ENCODE results near the gene NBEA.
"Not testable (repeated sequence)": the region's sequence is repeated elsewhere in the genome, so short reads cannot be mapped to it uniquely, and the experiment has no call there.

NBEA gene

DNA sequence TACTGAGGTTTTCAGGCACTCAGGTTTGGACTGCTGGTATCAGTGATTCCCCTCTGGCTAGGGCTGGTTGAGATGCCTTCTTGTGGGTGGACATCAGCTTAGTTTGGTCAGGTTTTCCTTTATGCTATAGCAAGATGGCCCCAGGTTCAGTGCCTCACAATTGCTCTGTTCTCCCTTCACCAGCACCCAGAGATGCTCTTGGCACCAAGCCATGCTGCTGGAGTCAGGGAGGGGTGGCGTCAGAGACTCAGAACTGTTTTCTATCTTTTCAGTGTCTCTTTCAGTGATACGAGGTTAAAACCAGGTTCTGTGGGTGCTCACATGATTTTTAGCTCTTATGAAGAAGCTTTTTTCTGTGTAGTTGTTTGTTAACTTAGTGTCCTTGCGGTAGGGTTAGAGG lies 96.9 kb downstream of the NBEA start:
- H3K4me3 ChIP-seq: no peak overlapping the region
- no peaks in the 10 kb centered on the region for H3K4me1 ChIP-seq
- peaks cover 0 to 7% (median 0%) of the 10 kb centered on the region in 11 experiments; a peak in 5 of 22 replicates for H3K9me3 ChIP-seq (replicated peaks in 1 of 11)
- TF ChIP-seq Cebpa-rat (IDR thresholded peaks at IDR 0.05): no peak
- H3K27ac ChIP-seq: no peak overlapping the region
- H3K4me2 ChIP-seq: no peak overlapping the region
- H3K9ac ChIP-seq: no peak overlapping the region
- no peaks in the 10 kb centered on the region for H3K36me3 ChIP-seq
- H3K27me3 ChIP-seq: no peaks in the 10 kb centered on the region
- no peaks in the 10 kb centered on the region; a peak in 1 of 22 replicates for H4K20me1 ChIP-seq

DNA sequence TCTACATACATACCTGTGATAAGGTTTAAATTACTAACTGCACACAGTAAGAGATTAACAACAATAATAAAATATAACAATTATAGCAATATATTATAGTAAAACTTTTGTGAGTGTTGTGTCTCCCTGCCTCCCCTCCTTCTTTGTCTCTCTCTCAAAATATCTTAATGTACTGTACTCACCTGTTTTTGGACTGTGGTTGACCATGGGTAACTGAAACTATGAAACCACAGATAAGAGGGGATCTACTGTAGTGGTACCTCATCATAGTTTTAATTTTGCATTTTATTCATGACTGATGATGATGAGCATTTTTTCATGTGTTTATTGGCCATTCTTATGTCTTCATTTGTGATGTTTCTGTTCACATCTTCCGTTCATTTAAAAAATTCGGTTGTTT lies 104.5 kb downstream of the NBEA start:
- H3K36me3 ChIP-seq: peaks cover 0 to 12% (median 0%) of the 10 kb centered on the region in 11 experiments; a peak in 2 of 22 replicates
- no peaks in the 10 kb centered on the region for H3K9me3 ChIP-seq (replicated peaks in 1 of 11)
- no peak overlapping the region for H3K4me2 ChIP-seq
- no peak for TF ChIP-seq Cebpa-rat (IDR thresholded peaks at IDR 0.05)
- H3K27ac ChIP-seq: no peak overlapping the region
- no peaks in the 10 kb centered on the region for H4K20me1 ChIP-seq
- H3K4me3 ChIP-seq: no peak overlapping the region
- no peaks in the 10 kb centered on the region for H3K4me1 ChIP-seq
- H3K9ac ChIP-seq: no peak overlapping the region
- no peaks in the 10 kb centered on the region for H3K27me3 ChIP-seq

DNA sequence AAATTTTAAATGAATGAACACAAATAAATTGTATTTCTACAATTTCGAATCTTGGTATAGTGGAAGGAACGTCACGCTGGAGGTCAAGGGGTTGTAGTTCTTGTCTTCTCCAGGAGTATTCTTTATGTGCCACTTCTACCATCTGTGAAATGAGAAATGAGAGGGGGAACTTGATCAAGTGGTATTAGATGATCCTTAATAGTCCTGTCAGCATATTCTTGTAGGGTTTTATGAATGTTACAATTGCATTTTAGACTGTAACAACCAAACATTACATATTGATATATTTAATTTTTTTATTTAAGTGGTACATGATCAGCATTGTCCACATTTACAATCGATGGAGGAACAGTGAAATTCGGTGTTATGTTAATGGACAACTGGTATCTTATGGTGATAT lies 113.6 kb downstream of the NBEA start:
- Histone ChIP-seq H3K9ac (no peak overlapping the region), H3K4me2 (no peak overlapping the region), H3K9me3 (replicated peaks in 1 of 11) (no peaks in the 10 kb centered on the region), H3K36me3 (no peaks in the 10 kb centered on the region), H4K20me1 (no peaks in the 10 kb centered on the region), H3K4me1 (no peaks in the 10 kb centered on the region), H3K27ac (no peak overlapping the region), H3K4me3 (no peak overlapping the region), H3K27me3 (no peaks in the 10 kb centered on the region)
- TF ChIP-seq Cebpa-rat (IDR thresholded peaks at IDR 0.05): no peak

GRCh38 chr13:35057858-35058257 lies 115.8 kb downstream of the NBEA start:
- no peak for TF ChIP-seq Cebpa-rat (IDR thresholded peaks at IDR 0.05)
- Histone ChIP-seq H3K27ac (no peak overlapping the region), H3K36me3 (no peaks in the 10 kb centered on the region), H3K27me3 (no peaks in the 10 kb centered on the region), H3K4me1 (no peaks in the 10 kb centered on the region), H3K4me2 (no peak overlapping the region), H3K4me3 (no peak overlapping the region), H3K9me3 (replicated peaks in 1 of 11) (no peaks in the 10 kb centered on the region), H4K20me1 (no peaks in the 10 kb centered on the region), H3K9ac (no peak overlapping the region)

DNA sequence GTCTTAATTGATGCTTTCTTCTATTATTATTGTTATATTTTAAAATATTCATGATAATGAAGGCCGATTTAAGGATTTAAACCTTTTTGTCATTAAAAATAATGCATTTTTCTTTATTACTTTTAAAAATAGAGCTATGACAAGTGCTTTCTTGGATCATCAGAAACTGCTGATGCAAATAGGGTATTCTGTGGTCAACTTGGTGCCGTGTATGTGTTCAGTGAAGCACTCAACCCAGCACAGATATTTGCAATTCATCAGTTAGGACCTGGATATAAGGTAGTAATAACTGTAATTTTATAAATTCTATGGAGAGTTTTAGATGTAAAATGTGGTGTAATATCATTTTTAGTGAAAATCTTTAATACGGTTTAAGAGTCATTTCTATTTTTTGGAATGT lies 116.5 kb downstream of the NBEA start:
- H3K9ac ChIP-seq, H4K20me1 ChIP-seq: not testable (repeated sequence)

DNA sequence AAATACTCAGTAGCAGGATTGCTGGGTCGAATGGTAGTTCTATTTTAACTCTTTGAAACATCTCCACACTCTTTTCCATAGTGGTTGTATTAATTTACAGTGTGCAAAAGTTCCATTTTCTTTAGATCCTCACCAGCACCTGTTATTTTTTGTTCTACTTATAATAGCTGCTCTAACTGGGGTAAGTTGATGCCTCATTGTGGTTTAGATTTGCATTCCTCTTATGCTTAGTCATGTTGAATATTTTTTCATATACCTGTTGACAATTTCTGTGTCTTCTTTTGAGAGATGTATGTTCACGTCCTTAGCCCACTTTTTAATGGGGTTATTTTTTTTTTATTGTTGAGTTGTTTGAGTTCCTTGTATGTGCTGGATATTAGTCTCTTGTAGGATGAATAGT lies 144.6 kb downstream of the NBEA start:
- TF ChIP-seq Cebpa-rat (IDR thresholded peaks at IDR 0.05): no peak
- no peak overlapping the region for H3K9ac ChIP-seq
- H4K20me1 ChIP-seq: no peaks in the 10 kb centered on the region
- no peak overlapping the region for H3K4me2 ChIP-seq
- H3K27me3 ChIP-seq: no peaks in the 10 kb centered on the region
- no peaks in the 10 kb centered on the region for H3K36me3 ChIP-seq
- no peaks in the 10 kb centered on the region for H3K4me1 ChIP-seq
- no peaks in the 10 kb centered on the region; a peak in 1 of 22 replicates for H3K9me3 ChIP-seq (replicated peaks in 1 of 11)
- no peak overlapping the region for H3K27ac ChIP-seq
- no peak overlapping the region for H3K4me3 ChIP-seq

More for the DNA sequence above, 116.5 kb downstream of the NBEA start:
- H3K4me3 ChIP-seq; H3K27me3 ChIP-seq; H3K9me3 ChIP-seq (replicated peaks in 1 of 11); H3K36me3 ChIP-seq; H3K27ac ChIP-seq; H3K4me1 ChIP-seq; H3K4me2 ChIP-seq: not testable (repeated sequence)

GRCh38 chr13:35092251-35092650 lies 150.2 kb downstream of the NBEA start:
- H3K4me3 ChIP-seq: no peak overlapping the region
- no peak for TF ChIP-seq Cebpa-rat (IDR thresholded peaks at IDR 0.05)
- no peaks in the 10 kb centered on the region for H3K27me3 ChIP-seq
- no peak overlapping the region for H3K27ac ChIP-seq
- no peaks in the 10 kb centered on the region for H3K36me3 ChIP-seq
- H3K4me1 ChIP-seq: no peaks in the 10 kb centered on the region
- no peak overlapping the region for H3K9ac ChIP-seq
- H4K20me1 ChIP-seq: no peaks in the 10 kb centered on the region
- H3K9me3 ChIP-seq (replicated peaks in 1 of 11): no peaks in the 10 kb centered on the region
- H3K4me2 ChIP-seq: no peak overlapping the region

GRCh38 chr13:35092751-35093150 lies 150.7 kb downstream of the NBEA start:
- TF ChIP-seq Cebpa-rat (IDR thresholded peaks at IDR 0.05): no peak
- Histone ChIP-seq H4K20me1 (no peaks in the 10 kb centered on the region), H3K9ac (no peak overlapping the region), H3K4me1 (no peaks in the 10 kb centered on the region), H3K4me2 (no peak overlapping the region), H3K36me3 (no peaks in the 10 kb centered on the region), H3K27ac (no peak overlapping the region), H3K9me3 (replicated peaks in 1 of 11) (no peaks in the 10 kb centered on the region), H3K27me3 (no peaks in the 10 kb centered on the region), H3K4me3 (no peak overlapping the region)

DNA sequence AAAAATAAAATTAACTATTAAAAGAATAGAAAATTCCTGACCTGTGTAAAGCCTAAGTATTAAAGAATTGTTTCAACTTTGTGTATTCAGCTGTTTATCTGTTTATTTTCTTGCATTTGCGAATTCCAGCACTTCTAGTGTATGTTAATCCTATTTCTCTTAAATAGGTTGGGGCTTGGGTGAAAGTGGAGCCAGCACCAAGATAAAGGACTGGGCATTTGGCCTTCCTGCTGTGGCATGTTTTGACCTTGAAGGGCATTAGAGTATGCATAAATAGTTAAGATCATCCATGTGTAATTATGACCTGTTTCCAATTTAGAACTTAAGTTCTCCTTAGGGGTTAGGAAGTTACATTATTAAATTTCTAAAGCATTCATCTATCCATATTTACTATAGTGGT lies 151.3 kb downstream of the NBEA start:
- Histone ChIP-seq H3K36me3 (no peaks in the 10 kb centered on the region), H3K9ac (no peak overlapping the region), H3K4me2 (no peak overlapping the region), H3K4me3 (no peak overlapping the region), H3K4me1 (no peaks in the 10 kb centered on the region), H3K9me3 (replicated peaks in 1 of 11) (no peaks in the 10 kb centered on the region), H3K27ac (no peak overlapping the region), H4K20me1 (no peaks in the 10 kb centered on the region), H3K27me3 (no peaks in the 10 kb centered on the region)
- no peak for TF ChIP-seq Cebpa-rat (IDR thresholded peaks at IDR 0.05)

GRCh38 chr13:35106771-35107170 lies 164.7 kb downstream of the NBEA start:
- not testable (repeated sequence) for H4K20me1 ChIP-seq; H3K9ac ChIP-seq; H3K27ac ChIP-seq; H3K4me1 ChIP-seq; H3K4me3 ChIP-seq; H3K36me3 ChIP-seq; H3K27me3 ChIP-seq; H3K4me2 ChIP-seq; H3K9me3 ChIP-seq (replicated peaks in 1 of 11)

- no peaks in the 10 kb centered on the region for H3K4me1 ChIP-seq
- H3K9me3 ChIP-seq (replicated peaks in 1 of 11): no peaks in the 10 kb centered on the region
- no peak overlapping the region for H3K4me2 ChIP-seq
- H3K27ac ChIP-seq: no peak overlapping the region
- no peak overlapping the region for H3K4me3 ChIP-seq
- H3K36me3 ChIP-seq: no peaks in the 10 kb centered on the region
- no peak for TF ChIP-seq Cebpa-rat (IDR thresholded peaks at IDR 0.05)
- no peaks in the 10 kb centered on the region for H4K20me1 ChIP-seq
- no peaks in the 10 kb centered on the region for H3K27me3 ChIP-seq
- no peak overlapping the region for H3K9ac ChIP-seq
These were observed 165.5 kb downstream of the NBEA start for GRCh38 chr13:35107535-35107934.

DNA sequence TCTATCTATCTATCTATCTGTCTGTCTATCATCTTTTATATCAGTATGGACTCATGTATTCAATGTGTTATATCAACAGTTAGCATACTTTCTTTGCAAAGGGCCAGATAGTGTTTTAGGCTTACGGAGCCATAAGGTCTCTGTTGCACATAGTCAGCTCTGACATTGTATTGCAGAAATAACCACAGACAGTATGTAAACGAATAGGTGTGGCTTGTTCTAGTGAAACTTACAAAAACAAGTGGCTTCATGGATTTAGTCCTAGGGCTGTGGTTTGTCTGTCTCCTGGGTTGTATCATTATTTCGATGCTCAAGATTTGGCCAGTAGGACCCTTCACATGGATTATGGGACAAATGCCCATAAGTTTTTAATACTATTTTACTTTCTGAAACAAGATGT lies 171.5 kb downstream of the NBEA start:
- H3K9me3 ChIP-seq (replicated peaks in 1 of 11); H3K4me1 ChIP-seq: not testable (repeated sequence)

More for the DNA sequence above, 171.5 kb downstream of the NBEA start:
- H3K9ac ChIP-seq, H3K27ac ChIP-seq, H3K36me3 ChIP-seq, H4K20me1 ChIP-seq, H3K4me3 ChIP-seq, H3K27me3 ChIP-seq, H3K4me2 ChIP-seq: not testable (repeated sequence)
